Lower leg skin (tissue), 3 donors: Measurements from ENCODE around the gene RACK1.
"Not testable (repeated sequence)": the region's sequence is repeated elsewhere in the genome, so short reads cannot be mapped to it uniquely, and the experiment has no call there.

Source experiments
- CTCF ChIP-seq, 3 donors: fragments of 450-650 bp; IDR thresholded peaks; one replicate each; pipeline ENCODE4 v1.5.1; 2016; ENCODE audit warnings: antibody characterized with exemption in 3 of 3, mild to moderate bottlenecking in 3 of 3, moderate library complexity in 2 of 3
- POLR2A ChIP-seq, 2 donors: fragments of 450-650 bp; IDR thresholded peaks; one replicate each; pipeline ENCODE4 v1.6.1; 2016 to 2017; ENCODE audit warnings: antibody characterized with exemption in 2 of 2, mild to moderate bottlenecking in 1 of 2, moderate library complexity in 1 of 2

- TF ChIP-seq CTCF, POLR2A (IDR thresholded peaks at IDR 0.05): not testable (repeated sequence)
Observed at GRCh38 chr5:181282415-181282814, 38.7 kb upstream of the RACK1 start.
